Activated naive CD8-positive, alpha-beta T cell (primary cell): ENCODE results near the gene NTM.

Experiments
- H3K27ac Mint-ChIP-seq: one replicate; pipeline ENCODE4 v1.8.0; 2021; ENCODE audit warnings: mixed read lengths
- H3K27me3 Mint-ChIP-seq: one replicate; pipeline ENCODE4 v1.8.0; 2021; ENCODE audit warnings: mixed read lengths
- H3K36me3 Mint-ChIP-seq: one replicate; pipeline ENCODE4 v1.8.0; 2021; ENCODE audit warnings: mixed read lengths
- H3K4me1 Mint-ChIP-seq: one replicate; pipeline ENCODE4 v1.8.0; 2021; ENCODE audit warnings: low read depth, mixed read lengths
- H3K4me3 Mint-ChIP-seq: one replicate; pipeline ENCODE4 v1.8.0; 2021; ENCODE audit warnings: mild to moderate bottlenecking, mixed read lengths
- H3K9me3 Mint-ChIP-seq: one replicate; pipeline ENCODE4 v1.8.0; 2021; ENCODE audit warnings: low read depth, mixed read lengths

The NTM gene

GRCh38 chr11:131504199-131504949, 134.0 kb downstream of the NTM start:
- Mint-ChIP-seq H3K36me3 (no peaks in the 10 kb centered on the region), H3K4me3 (no peak overlapping the region), H3K27ac (no peak overlapping the region), H3K27me3 (peaks cover 2% of the 10 kb centered on the region), H3K4me1 (no peaks in the 10 kb centered on the region), H3K9me3 (no peaks in the 10 kb centered on the region)

GRCh38 chr11:131506348-131506747, 135.9 kb downstream of the NTM start:
- Mint-ChIP-seq H3K27ac (no peak overlapping the region), H3K4me1 (no peaks in the 10 kb centered on the region), H3K4me3 (no peak overlapping the region), H3K27me3 (peaks cover 2% of the 10 kb centered on the region), H3K36me3 (no peaks in the 10 kb centered on the region), H3K9me3 (no peaks in the 10 kb centered on the region)

GRCh38 chr11:131510662-131511061, 140.2 kb downstream of the NTM start:
- Mint-ChIP-seq H3K27me3 (peaks cover 5% of the 10 kb centered on the region), H3K4me1 (no peaks in the 10 kb centered on the region), H3K27ac (no peak overlapping the region), H3K9me3 (no peaks in the 10 kb centered on the region), H3K4me3 (no peak overlapping the region), H3K36me3 (no peaks in the 10 kb centered on the region)

GRCh38 chr11:131511794-131512193, 141.4 kb downstream of the NTM start:
- no peaks in the 10 kb centered on the region for H3K4me1 Mint-ChIP-seq
- peaks cover 3% of the 10 kb centered on the region for H3K27me3 Mint-ChIP-seq
- H3K27ac Mint-ChIP-seq = no peak overlapping the region
- H3K36me3 Mint-ChIP-seq = no peaks in the 10 kb centered on the region
- H3K4me3 Mint-ChIP-seq = no peak overlapping the region
- no peaks in the 10 kb centered on the region for H3K9me3 Mint-ChIP-seq

GRCh38 chr11:131512228-131512627, 141.8 kb downstream of the NTM start:
- Mint-ChIP-seq H3K4me1 (no peaks in the 10 kb centered on the region), H3K9me3 (no peaks in the 10 kb centered on the region), H3K27me3 (peaks cover 3% of the 10 kb centered on the region), H3K27ac (no peak overlapping the region), H3K4me3 (no peak overlapping the region), H3K36me3 (no peaks in the 10 kb centered on the region)

- Mint-ChIP-seq H3K4me1 (no peaks in the 10 kb centered on the region), H3K27ac (no peak overlapping the region), H3K36me3 (no peaks in the 10 kb centered on the region), H3K9me3 (no peaks in the 10 kb centered on the region), H3K4me3 (no peak overlapping the region), H3K27me3 (peaks cover 3% of the 10 kb centered on the region)
Observed at GRCh38 chr11:131514062-131514461, 143.6 kb downstream of the NTM start.

GRCh38 chr11:131518305-131518838, 148.0 kb downstream of the NTM start:
- no peaks in the 10 kb centered on the region for H3K36me3 Mint-ChIP-seq
- H3K27me3 Mint-ChIP-seq = peaks cover 1% of the 10 kb centered on the region
- no peaks in the 10 kb centered on the region for H3K9me3 Mint-ChIP-seq
- H3K27ac Mint-ChIP-seq = no peak overlapping the region
- no peaks in the 10 kb centered on the region for H3K4me1 Mint-ChIP-seq
- H3K4me3 Mint-ChIP-seq = no peak overlapping the region

GRCh38 chr11:131522851-131523250, 152.4 kb downstream of the NTM start:
- Mint-ChIP-seq H3K27me3 (peaks cover 1% of the 10 kb centered on the region), H3K27ac (no peak overlapping the region), H3K4me1 (no peaks in the 10 kb centered on the region)

GRCh38 chr11:131530407-131530806, 160.0 kb downstream of the NTM start:
- Mint-ChIP-seq H3K4me1 (no peaks in the 10 kb centered on the region), H3K27me3 (peaks cover 2% of the 10 kb centered on the region), H3K4me3 (no peak overlapping the region), H3K36me3 (no peaks in the 10 kb centered on the region), H3K27ac (no peak overlapping the region), H3K9me3 (no peaks in the 10 kb centered on the region)

More at GRCh38 chr11:131522851-131523250, 152.4 kb downstream of the NTM start:
- H3K4me3 Mint-ChIP-seq = no peak overlapping the region
- H3K36me3 Mint-ChIP-seq = no peaks in the 10 kb centered on the region
- no peaks in the 10 kb centered on the region for H3K9me3 Mint-ChIP-seq

- H3K36me3 Mint-ChIP-seq = no peaks in the 10 kb centered on the region
- H3K4me3 Mint-ChIP-seq = no peak overlapping the region
- no peak overlapping the region for H3K27ac Mint-ChIP-seq
- no peaks in the 10 kb centered on the region for H3K9me3 Mint-ChIP-seq
- H3K4me1 Mint-ChIP-seq = no peaks in the 10 kb centered on the region
- peaks cover 2% of the 10 kb centered on the region for H3K27me3 Mint-ChIP-seq
Observed at GRCh38 chr11:131533149-131533548, 162.7 kb downstream of the NTM start.

- no peak overlapping the region for H3K4me3 Mint-ChIP-seq
Observed at GRCh38 chr11:131533998-131534397, 163.6 kb downstream of the NTM start.

GRCh38 chr11:131534611-131535010, 164.2 kb downstream of the NTM start:
- Mint-ChIP-seq H3K27me3 (no peaks in the 10 kb centered on the region), H3K4me1 (no peaks in the 10 kb centered on the region), H3K9me3 (no peaks in the 10 kb centered on the region), H3K27ac (no peak overlapping the region), H3K4me3 (no peak overlapping the region), H3K36me3 (no peaks in the 10 kb centered on the region)

More at GRCh38 chr11:131533998-131534397, 163.6 kb downstream of the NTM start:
- Mint-ChIP-seq H3K27ac (no peak overlapping the region), H3K9me3 (no peaks in the 10 kb centered on the region), H3K4me1 (no peaks in the 10 kb centered on the region), H3K27me3 (no peaks in the 10 kb centered on the region), H3K36me3 (no peaks in the 10 kb centered on the region)

GRCh38 chr11:131536159-131536558, 165.7 kb downstream of the NTM start:
- Mint-ChIP-seq H3K9me3 (no peaks in the 10 kb centered on the region), H3K27ac (no peak overlapping the region), H3K4me3 (no peak overlapping the region), H3K27me3 (no peaks in the 10 kb centered on the region), H3K4me1 (no peaks in the 10 kb centered on the region), H3K36me3 (no peaks in the 10 kb centered on the region)

- Mint-ChIP-seq H3K9me3 (peaks cover 4% of the 10 kb centered on the region), H3K27me3 (no peaks in the 10 kb centered on the region), H3K27ac (no peak overlapping the region), H3K4me3 (no peak overlapping the region), H3K4me1 (no peaks in the 10 kb centered on the region), H3K36me3 (no peaks in the 10 kb centered on the region)
Observed at GRCh38 chr11:131537196-131537595, 166.8 kb downstream of the NTM start.

- Mint-ChIP-seq H3K4me1 (no peaks in the 10 kb centered on the region), H3K27ac (no peak overlapping the region), H3K9me3 (peaks cover 4% of the 10 kb centered on the region), H3K4me3 (no peak overlapping the region), H3K36me3 (no peaks in the 10 kb centered on the region), H3K27me3 (no peaks in the 10 kb centered on the region)
Observed at GRCh38 chr11:131537748-131538147, 167.3 kb downstream of the NTM start.

- Mint-ChIP-seq H3K27me3 (no peaks in the 10 kb centered on the region), H3K4me1 (no peaks in the 10 kb centered on the region), H3K27ac (no peak overlapping the region), H3K9me3 (peaks cover 4% of the 10 kb centered on the region), H3K36me3 (no peaks in the 10 kb centered on the region), H3K4me3 (no peak overlapping the region)
Observed at GRCh38 chr11:131538322-131538721, 167.9 kb downstream of the NTM start.
